Suprapubic skin (tissue), 4 donors: ENCODE data around the gene BMERB1.
"Not testable (repeated sequence)": the region's sequence is repeated elsewhere in the genome, so short reads cannot be mapped to it uniquely, and the experiment has no call there.

Source experiments
- CTCF ChIP-seq, 2 donors: fragments of 200-600 bp in 1 of 2; fragments of 450-650 bp in 1 of 2; sonication (generic) in 1 of 2; IDR thresholded peaks; one replicate each; pipeline ENCODE4 v1.5.1; 2016 to 2019; ENCODE audit warnings: antibody characterized with exemption in 2 of 2, mild to moderate bottlenecking in 1 of 2, moderate library complexity in 1 of 2
- EP300 ChIP-seq: sonication (generic); formaldehyde crosslinking; IDR thresholded peaks from one replicate; pipeline ENCODE4 v1.6.1; 2017; ENCODE audit warnings: antibody characterized with exemption
- POLR2A ChIP-seq, 2 donors: fragments of 450-650 bp; IDR thresholded peaks; one replicate each; pipeline ENCODE4 v1.6.1; 2017; ENCODE audit warnings: antibody characterized with exemption in 2 of 2, mild to moderate bottlenecking in 2 of 2, moderate library complexity in 2 of 2
- POLR2AphosphoS5 ChIP-seq, 3 donors: sonication (generic); formaldehyde crosslinking; IDR thresholded peaks; one replicate each; pipeline ENCODE4 v1.6.1; 2017; ENCODE audit warnings: antibody characterized with exemption in 3 of 3

GRCh38 chr16:15409476-15409875 is 24.9 kb upstream of the BMERB1 start:
- not testable (repeated sequence) for TF ChIP-seq EP300; POLR2AphosphoS5 (IDR thresholded peaks at IDR 0.05); CTCF (IDR thresholded peaks at IDR 0.05); POLR2A (IDR thresholded peaks at IDR 0.05)
